Left lobe of liver (tissue), 2 donors: ENCODE measurements around the gene CAPN12. TPM values are rescaled to one million over a fixed set of nuclear protein-coding genes. Genes with fewer than 3 reads are reported as not detected.

Experiments used
- ATAC-seq: fragments of 200-7000 bp; cut with Tn5 transposase; one replicate; pipeline ENCODE4 v1.9.1; 2020; ENCODE audit warnings: mild to moderate bottlenecking, moderate library complexity
- DNase-seq: peaks from one replicate; pipeline ENCODE4 v3.0.0-alpha.2; 2020; ENCODE audit warnings: low spot score
- total RNA-seq: library from RNA; stranded (reverse); gene quantifications from one replicate; pipeline ENCODE4 v1.2.1, GENCODE V29; 2021
- donor health status: DM: no; HTN: no; CAD: no; lungs with moderate emphysema.
- donor health status: DM: no; HTN: yes; CAD: no.

Gene CAPN12
- total RNA-seq, 1 donor from 2014 or later = 30.9 TPM

DNA sequence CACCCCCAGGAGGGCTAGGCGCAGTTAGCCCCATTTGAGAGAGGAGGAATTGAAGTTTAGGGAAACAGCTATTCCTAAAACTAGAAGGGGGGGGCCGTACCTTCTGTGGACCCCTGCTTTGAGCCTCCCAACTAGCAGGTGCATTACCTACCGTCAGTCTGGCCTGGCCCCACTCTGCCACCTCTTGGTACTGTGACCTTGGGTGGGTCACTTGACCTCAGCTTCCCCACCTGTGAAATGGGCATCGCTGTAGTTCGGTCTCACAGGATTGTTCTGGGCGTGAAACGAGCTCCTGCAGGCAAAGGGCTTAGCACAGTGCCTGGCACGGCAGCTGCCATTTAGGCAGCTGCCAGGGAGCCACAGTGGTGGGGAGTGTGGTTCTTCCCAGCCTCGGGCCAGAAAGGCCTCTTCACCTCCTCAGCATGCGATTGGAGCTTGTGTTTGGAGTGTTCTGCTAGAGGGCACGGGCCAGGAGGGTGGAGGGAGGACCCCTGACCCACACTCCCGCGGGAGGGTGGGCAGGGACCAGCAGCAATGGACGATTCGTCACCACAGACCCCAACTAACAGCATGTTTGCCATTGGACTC, 32.0 kb downstream of the CAPN12 start:
- no peak for ATAC-seq
- no peak for DNase-seq

- DNase-seq = peak; percentile 70
- ATAC-seq = peak; percentile 11
These were observed 32.5 kb downstream of the CAPN12 start for GRCh38 chr19:38711726-38712153.

DNA sequence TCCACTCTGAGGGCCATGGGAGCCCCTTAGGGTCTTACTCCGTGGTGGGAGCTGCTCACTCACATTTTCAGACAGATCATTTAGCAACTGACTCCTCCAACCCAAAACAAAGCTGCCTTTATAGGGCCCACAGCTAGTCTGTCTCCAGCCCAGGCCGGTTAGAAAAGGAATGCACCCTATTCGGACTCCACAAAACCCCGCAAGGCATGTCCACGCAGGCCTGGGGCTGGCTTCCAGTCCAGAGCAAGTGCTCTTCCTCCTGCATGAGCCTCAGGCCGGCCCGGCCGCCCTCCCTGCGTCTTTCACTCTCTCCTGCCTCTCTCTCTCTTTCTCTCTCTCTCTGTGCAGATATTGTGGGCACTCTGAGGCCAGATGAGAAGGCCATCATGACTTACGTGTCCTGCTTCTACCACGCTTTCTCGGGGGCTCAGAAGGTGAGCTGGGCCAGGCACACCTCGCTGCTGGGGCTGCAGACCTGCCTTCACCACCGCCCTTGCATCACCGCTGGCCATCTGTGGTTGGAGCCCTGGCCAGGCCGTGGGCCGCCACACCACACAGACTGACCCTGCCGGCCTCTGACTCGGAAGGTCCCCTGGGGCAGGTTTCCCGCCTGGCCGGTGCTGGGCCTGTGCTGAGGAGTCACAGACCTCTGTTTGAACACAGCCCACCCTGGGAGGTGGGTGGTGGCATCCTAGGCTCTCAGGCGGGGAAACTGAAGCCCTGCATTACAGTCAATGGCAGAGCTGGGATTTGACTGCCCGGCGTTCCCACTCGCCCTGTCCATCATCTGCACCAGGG, 33.1 kb downstream of the CAPN12 start:
- ATAC-seq = peak; percentile 61
- DNase-seq = peak; percentile 79

GRCh38 chr19:38710416-38710702, 33.9 kb downstream of the CAPN12 start:
- no peak for DNase-seq
- no peak for ATAC-seq

- no peak for DNase-seq
These were observed 34.4 kb downstream of the CAPN12 start for GRCh38 chr19:38709671-38710415.

DNA sequence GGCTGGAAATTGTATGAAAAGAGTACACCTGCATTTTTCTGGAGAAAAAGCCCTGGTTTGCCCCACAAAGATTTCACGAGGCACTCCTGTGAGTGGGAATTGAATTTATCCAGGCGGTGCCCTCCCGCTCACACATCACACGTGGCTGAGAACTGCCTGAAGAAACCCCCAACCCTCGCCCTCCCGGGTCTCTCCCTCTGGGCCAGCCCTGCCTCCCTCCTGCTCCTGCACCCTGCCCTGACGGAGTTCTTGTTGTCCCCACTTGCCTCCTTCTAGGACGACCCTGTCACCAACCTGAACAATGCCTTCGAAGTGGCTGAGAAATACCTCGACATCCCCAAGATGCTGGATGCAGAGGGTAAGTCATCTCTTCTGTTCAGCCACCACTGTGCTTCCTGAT, 35.2 kb downstream of the CAPN12 start:
- ATAC-seq = no peak
- DNase-seq = no peak

More at GRCh38 chr19:38709671-38710415, 34.4 kb downstream of the CAPN12 start:
- ATAC-seq = no peak

DNA sequence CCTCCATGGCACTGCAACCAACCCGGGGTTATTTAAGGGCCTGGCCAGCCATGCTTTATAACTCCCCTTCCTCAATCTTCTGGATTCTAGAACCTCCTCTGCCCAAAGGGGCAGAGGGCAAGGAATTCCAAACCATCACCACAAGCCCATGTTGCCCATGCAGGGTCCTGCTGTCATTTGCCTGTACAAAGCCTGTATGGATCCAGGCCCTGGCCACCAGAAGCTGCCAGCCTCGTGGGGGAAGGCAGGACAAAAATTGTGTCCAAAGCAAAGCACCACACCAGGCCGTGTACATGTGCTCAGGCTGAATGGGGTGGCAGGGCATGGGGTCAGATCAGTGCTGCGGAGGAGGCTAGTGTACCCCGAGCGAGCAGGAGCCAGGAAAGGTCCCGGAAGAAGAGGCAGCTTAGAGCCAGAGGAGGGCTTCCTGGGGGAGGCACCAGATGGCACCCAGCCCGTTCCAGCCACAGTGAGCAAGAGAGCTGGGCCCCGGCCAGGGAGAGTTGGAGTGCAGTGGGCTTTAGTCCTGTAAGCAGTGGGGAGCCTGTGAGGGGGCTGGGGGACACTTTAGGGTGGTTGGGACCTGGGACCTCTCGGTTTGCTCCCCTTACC, 35.8 kb downstream of the CAPN12 start:
- ATAC-seq = no peak
- no peak for DNase-seq

DNA sequence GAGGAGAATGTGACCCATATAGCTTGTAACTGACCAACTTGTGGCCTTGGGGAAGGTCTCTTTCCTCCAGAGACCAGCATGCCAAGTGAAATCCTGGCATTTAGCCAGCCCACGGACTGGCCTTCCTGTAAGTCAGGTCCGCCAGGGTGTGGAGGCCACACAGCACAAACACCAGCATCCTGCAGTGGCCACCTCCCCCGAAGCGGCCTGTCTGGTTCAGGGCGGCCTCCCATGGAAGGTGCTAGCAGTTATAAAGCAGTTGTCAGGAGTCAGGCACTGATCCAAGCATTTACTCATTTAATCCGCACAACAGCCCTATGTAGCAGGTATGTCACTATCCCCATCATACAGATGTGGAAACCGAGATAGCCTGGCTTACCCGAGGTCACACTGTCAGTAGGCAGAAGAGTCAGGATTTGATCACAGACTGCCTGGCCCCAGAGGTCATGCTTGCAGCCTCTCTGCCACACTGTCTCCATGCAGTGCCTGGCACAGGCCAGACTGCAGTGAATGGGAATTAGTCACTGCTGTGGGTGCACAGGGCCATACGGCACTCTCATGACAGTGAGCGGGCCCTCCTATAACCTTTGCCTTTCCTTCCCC, 36.7 kb downstream of the CAPN12 start:
- peak; percentile 17 for ATAC-seq
- DNase-seq = peak; percentile 69

- ATAC-seq (no peak), DNase-seq (no peak)
These were observed 37.3 kb downstream of the CAPN12 start for GRCh38 chr19:38706792-38707511.

DNA sequence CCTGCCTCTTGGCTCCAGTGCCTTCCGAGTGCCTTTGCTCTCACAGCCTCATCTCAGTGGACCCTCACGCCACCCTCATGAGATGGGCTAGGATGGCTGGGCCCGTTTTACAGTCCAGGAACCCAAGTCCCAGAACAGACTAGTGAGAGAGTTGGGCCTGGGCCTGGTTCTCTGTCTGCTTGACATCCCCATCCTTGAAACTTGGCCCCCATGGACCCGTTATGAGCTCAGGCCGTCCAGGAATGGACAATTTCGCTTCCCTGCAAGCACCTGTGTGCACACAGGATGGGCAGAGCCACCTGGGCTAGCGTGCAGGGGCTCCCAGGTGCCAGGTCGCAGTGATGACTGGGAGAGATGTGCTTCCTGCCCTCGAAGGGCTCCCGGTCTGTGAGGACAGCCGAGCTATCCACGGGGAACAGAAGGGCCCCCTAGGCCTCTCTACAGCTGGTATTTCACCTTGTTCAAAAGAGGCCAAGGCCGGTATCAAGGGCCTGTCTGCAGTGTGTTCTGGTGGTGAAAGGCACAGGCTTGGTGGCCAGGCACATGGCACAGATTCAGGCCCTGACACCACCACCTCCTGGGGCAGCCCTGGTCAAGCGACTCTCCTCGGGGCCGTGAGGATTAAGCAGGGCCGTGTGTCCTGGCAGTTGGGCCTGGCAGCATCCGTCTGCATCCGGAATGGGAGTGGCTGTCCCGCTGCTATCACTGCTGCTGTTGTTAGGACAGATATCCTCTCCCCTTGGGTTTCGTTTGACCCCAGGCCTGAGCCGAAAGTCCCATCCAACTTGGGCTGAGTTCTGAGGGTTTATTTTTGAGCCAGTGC, 38.9 kb downstream of the CAPN12 start:
- ATAC-seq = no peak
- no peak for DNase-seq

- DNase-seq = no peak
These were observed 39.7 kb downstream of the CAPN12 start for GRCh38 chr19:38704488-38705026.

GRCh38 chr19:38703509-38703908, 40.8 kb downstream of the CAPN12 start:
- ATAC-seq (no peak), DNase-seq (no peak)

More at GRCh38 chr19:38704488-38705026, 39.7 kb downstream of the CAPN12 start:
- ATAC-seq = no peak

DNA sequence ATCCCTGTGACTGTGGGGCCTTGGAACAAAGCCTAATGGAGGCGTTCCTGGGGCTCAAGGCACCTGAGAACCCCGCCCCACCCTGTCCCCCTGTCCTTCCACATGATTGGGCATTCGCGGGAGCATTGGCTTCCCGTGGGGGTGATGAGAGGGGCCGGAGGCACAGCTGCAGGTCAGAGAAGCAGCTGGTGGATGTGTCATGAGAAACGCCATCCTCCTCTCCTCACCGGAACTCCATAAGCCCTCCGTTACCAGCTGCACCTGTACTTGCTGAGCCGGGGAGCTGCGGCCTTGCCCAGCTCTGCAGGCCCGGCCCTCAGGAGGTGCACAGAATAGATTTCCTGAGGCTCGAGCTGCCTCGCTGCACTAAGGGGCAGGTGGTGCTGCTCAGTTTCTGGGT, 42.0 kb downstream of the CAPN12 start:
- DNase-seq (no peak), ATAC-seq (no peak)

DNA sequence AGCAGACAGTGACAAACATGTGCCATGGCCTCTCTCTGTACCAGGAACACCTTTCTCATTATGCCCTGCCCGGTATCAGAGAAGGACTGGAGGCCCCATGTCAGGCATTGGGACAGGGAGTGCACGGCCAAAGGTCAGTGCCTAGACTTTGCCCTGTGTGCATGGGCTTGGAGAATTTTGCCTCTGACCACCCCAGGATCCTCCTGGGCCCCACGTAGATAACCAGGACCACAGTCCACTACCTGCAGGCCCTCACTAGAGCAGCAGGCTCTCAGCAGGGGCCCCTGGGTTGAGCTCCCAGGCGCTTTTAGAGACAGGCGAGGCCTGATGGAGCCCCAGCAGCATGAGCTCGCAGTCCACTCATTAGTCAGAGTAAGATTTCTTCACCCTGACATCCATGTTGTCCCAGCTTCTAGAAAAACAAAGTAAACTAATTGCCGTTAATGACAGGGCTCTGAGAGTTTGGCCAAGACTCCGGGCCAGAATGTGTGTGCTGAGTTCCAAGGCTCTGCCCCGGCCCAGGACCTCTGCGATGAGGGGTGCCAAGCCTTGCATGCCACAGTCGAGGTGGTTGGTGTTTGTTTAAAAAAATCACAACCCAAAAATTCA, 42.7 kb downstream of the CAPN12 start:
- ATAC-seq (peak; percentile 78), DNase-seq (peak; percentile 86)

- ATAC-seq = peak; percentile 3
- no peak for DNase-seq
These were observed 43.3 kb downstream of the CAPN12 start for GRCh38 chr19:38700902-38701454.

DNA sequence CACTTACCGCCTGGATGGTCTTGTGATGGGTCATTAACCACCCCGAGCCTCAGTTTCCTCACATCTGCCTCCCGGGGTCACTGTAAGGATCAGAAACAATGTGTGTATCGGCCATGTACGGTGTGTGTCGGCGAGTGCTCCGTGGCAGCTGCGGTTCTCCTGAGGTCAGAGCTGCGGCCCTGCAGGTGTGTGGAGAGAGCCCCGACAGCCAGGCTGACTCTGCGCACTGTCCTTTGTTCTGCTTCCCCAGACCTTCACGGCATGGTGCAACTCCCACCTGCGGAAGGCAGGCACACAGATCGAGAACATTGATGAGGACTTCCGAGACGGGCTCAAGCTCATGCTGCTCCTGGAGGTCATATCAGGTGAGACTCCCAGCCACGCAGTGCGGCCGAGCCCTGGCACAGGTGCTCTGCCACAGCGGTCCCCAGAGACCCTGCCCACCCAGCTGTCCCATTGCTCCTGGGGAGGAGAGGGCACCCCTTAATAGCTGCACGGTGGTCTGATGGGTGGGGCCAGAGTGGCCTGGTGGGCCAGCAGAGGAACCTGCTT, 43.8 kb downstream of the CAPN12 start:
- peak; percentile 4 for ATAC-seq
- DNase-seq = no peak

DNA sequence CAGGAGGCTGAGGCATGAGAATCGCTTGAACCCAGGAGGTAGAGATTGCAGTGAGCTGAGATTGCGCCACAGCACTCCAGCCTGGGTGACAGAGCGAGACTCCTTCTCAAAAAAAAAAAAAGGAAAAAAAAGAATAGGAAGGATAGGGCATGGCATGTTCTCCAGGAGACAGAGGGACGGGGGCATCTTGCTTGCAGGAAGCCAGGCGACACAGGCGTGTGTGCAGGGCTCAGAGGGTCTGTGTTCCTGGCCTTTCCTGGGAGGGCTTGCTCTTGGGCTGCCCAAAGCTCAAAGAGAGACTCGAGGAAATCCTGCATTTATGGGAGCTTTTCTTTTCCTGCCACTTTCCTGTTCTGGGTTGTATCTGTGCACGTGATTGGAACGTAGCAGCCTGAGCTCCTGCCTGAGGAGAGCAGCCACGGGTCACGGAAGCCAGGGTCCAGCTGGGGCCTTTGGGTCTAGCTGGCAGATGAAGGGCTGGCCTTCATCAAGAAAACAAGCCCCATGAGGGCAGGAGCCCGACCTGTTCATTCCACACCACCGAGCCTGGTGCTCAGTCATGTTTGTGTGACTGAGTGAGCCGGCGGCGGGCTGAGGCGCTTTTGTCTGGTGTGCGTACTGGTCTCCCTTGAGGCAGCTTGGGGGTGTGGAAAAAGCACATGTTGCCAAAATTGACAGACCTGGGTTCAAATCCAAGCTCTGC, 44.5 kb downstream of the CAPN12 start:
- DNase-seq = no peak
- no peak for ATAC-seq

DNA sequence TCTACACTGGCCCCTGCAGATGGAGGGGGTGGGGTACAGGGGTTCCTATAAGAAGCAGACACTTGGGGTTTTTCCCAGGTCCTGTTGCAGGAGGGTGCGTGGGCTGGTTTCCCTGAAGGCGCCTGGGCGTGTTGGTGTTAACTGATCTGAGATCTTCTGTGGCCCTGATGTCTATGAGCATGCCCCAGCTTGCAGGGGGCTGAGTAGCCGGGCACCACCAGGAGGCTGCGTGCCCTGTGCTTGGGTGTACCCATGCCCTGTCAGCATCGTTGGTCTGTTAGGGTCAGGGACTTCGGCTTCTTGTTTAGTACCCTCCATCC, 45.3 kb downstream of the CAPN12 start:
- DNase-seq (no peak), ATAC-seq (no peak)
